Measurements from ENCODE around the gene NRXN3. TPM values are rescaled to one million over a fixed set of nuclear protein-coding genes. Genes with fewer than 3 reads are reported as not detected.
A peak's percentile ranks its signal among the peaks of the same experiment; 100 is the strongest.

Gene NRXN3
- polyA plus RNA-seq, 1 experiment, result 1.1 TPM

GRCh38 chr14:78875049-78875448 is 704.9 kb downstream of the NRXN3 start:
- no peak for DNase-seq (ENCODE audit: low read depth, low spot score)
- Histone ChIP-seq H3K4me3 (ENCODE audit: low read depth, low read length) (no peak overlapping the region), H3K9me3 (ENCODE audit: control insufficient read depth, insufficient read depth, low read length) (no peaks in the 10 kb centered on the region; the same call in 1 of the 2 replicates), H3K27ac (ENCODE audit: low read depth, low read length) (no peak overlapping the region), H3K27me3 (ENCODE audit: control insufficient read depth, insufficient read depth, low read length) (no peaks in the 10 kb centered on the region)
- ChIA-PET POLR2A (no interaction called here), CTCF (no interaction called here)
- no peak for TF ChIP-seq CTCF (IDR thresholded peaks at IDR 0.05; ENCODE audit: low read depth, low read length)

DNA sequence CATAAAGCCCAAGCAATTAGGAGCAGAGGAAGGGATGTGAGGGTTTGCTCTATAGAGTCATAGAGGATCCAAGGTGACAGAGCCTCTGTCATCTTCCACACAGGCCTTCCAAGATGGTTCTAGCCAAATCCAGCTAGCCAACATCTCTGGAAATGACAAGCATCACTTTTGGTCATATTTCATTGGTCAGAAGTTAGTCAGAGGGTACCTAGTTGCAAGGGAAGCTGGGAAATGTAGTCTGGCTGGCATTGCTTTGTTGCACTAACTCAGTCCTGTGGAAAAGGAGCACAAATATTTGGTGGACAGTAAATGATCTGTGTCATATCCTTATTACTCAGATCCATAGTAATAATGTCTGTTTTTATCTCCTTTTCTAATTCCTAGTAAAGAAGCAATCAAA is 715.7 kb downstream of the NRXN3 start:
- TF ChIP-seq CTCF (IDR thresholded peaks at IDR 0.05; ENCODE audit: low read depth, low read length), result no peak
- Histone ChIP-seq H3K9me3 (ENCODE audit: control insufficient read depth, insufficient read depth, low read length) (no peaks in the 10 kb centered on the region), H3K27me3 (ENCODE audit: control insufficient read depth, insufficient read depth, low read length) (no peaks in the 10 kb centered on the region), H3K4me3 (ENCODE audit: low read depth, low read length) (no peak overlapping the region), H3K27ac (ENCODE audit: low read depth, low read length) (no peak overlapping the region)
- ChIA-PET POLR2A (no interaction called here), CTCF (no interaction called here)
- DNase-seq (ENCODE audit: low read depth, low spot score), result no peak

DNA sequence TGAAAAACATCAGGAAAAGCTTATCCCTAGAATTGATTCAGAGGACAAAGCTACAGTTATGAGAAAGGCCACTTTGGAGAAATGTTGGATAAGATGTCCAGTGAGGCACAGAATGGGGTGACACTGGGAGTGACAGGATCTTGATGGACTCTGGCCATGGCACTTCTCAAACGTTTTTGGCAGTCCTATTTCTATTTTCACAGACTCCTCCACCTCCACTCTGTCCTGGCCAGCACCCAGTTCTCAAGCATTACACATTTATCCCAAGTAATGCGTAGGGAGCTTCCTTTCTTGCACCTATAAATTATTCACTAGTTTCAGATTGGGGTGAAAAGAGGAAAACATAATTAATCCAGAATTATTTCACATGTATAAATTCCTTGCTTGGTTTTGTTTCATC is 727.3 kb downstream of the NRXN3 start:
- Histone ChIP-seq H3K4me3 (ENCODE audit: low read depth, low read length) (no peak overlapping the region), H3K27ac (ENCODE audit: low read depth, low read length) (no peak overlapping the region), H3K27me3 (ENCODE audit: control insufficient read depth, insufficient read depth, low read length) (no peaks in the 10 kb centered on the region), H3K9me3 (ENCODE audit: control insufficient read depth, insufficient read depth, low read length) (no peaks in the 10 kb centered on the region)
- POLR2A ChIA-PET, result no interaction called here
- CTCF ChIA-PET, result no interaction called here
- DNase-seq (ENCODE audit: low read depth, low spot score), result no peak
- no peak for TF ChIP-seq CTCF (IDR thresholded peaks at IDR 0.05; ENCODE audit: low read depth, low read length)

DNA sequence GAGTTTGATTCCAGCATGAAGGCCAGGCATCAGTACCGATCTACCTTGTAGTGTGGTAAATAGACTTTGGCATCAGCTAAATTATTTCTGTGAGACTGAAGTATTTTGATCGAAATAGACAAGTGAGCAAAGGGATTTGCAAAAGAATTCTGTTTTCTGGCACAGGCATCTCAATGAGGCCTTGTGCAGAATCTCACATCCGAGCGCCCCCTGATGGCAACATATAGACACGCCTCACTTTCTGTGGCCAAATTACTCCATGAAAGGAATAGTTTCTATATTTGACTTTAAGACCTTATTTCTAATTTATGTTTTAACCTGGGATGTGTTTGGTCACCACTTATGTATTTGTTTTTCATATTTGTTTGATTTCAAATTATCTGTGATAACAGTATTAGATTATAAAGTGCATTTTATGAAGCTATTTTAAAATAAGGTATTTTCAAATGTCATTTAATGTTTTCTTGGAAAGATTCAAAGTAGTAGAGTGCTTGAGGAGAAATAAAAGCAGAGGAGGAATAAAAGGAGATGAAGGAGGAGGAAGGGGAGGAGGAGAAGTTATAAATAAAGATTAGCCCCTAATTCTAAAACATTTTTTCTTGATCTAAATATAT is 731.9 kb downstream of the NRXN3 start:
- DNase-seq (ENCODE audit: low read depth, low spot score), result peak; percentile 20
- H3K4me3 ChIP-seq (ENCODE audit: low read depth, low read length), result no peak overlapping the region
- peak; percentile 79 for TF ChIP-seq CTCF (IDR thresholded peaks at IDR 0.05; ENCODE audit: low read depth, low read length)
- no peaks in the 10 kb centered on the region for H3K9me3 ChIP-seq (ENCODE audit: control insufficient read depth, insufficient read depth, low read length)
- ChIA-PET CTCF (interaction anchor here (0.5 to 2.6 kb wide), 15 partner anchors 8 to 1971 kb away, joined by 3 to 14 read pairs (median 3); no protein-coding TSS in a partner anchor), POLR2A (no interaction called here)
- H3K27ac ChIP-seq (ENCODE audit: low read depth, low read length), result no peak overlapping the region
- no peaks in the 10 kb centered on the region for H3K27me3 ChIP-seq (ENCODE audit: control insufficient read depth, insufficient read depth, low read length)

GRCh38 chr14:78904094-78904493 is 733.9 kb downstream of the NRXN3 start:
- TF ChIP-seq CTCF (IDR thresholded peaks at IDR 0.05; ENCODE audit: low read depth, low read length), result no peak
- no peak for DNase-seq (ENCODE audit: low read depth, low spot score)
- H3K27ac ChIP-seq (ENCODE audit: low read depth, low read length), result no peak overlapping the region
- ChIA-PET POLR2A (no interaction called here), CTCF (no interaction called here)
- H3K9me3 ChIP-seq (ENCODE audit: control insufficient read depth, insufficient read depth, low read length), result no peaks in the 10 kb centered on the region
- H3K27me3 ChIP-seq (ENCODE audit: control insufficient read depth, insufficient read depth, low read length), result no peaks in the 10 kb centered on the region
- no peak overlapping the region for H3K4me3 ChIP-seq (ENCODE audit: low read depth, low read length)

All from AG04450 (cell line).